Liver (tissue), 9 donors: ENCODE results near the gene CIB4. TPM values are rescaled to one million over a fixed set of nuclear protein-coding genes. Genes with fewer than 3 reads are reported as not detected.

Source experiments
- DNase-seq: peaks from one replicate; pipeline ENCODE4 v3.0.0-alpha.2; 2017; ENCODE audit warnings: low spot score
- H3K27ac ChIP-seq, 2 donors: one replicate each; pipeline ENCODE4 v1.7.0; 2013; ENCODE audit warnings: inconsistent platforms in 2 of 2, low read length in 2 of 2, control low read depth in 1 of 2, low read depth in 1 of 2, mild to moderate bottlenecking in 1 of 2
- H3K27me3 ChIP-seq, 4 donors: one replicate each; pipeline versions ENCODE4 v1.6.1 to v1.7.0; 2013; ENCODE audit warnings: low read length in 3 of 4, inconsistent platforms in 1 of 4, mild to moderate bottlenecking in 1 of 4, moderate library complexity in 1 of 4; ENCODE audit not compliant: control insufficient read depth in 4 of 4, insufficient read depth in 4 of 4
- H3K36me3 ChIP-seq, 4 donors: one replicate each; pipeline versions ENCODE4 v1.6.1 to v1.7.0; 2013; ENCODE audit warnings: low read length in 3 of 4, mild to moderate bottlenecking in 3 of 4, low read depth in 1 of 4, moderate library complexity in 1 of 4; ENCODE audit not compliant: control insufficient read depth in 4 of 4, insufficient read depth in 3 of 4
- H3K4me1 ChIP-seq, 4 donors: one replicate each; pipeline versions ENCODE4 v1.6.1 to v1.7.0; 2013; ENCODE audit warnings: low read length in 3 of 4, mild to moderate bottlenecking in 3 of 4, moderate library complexity in 1 of 4; ENCODE audit not compliant: control insufficient read depth in 4 of 4, insufficient read depth in 4 of 4
- H3K4me3 ChIP-seq, 3 donors: one replicate each; pipeline versions ENCODE4 v1.6.1 to v1.7.0; 2013; ENCODE audit warnings: low read length in 3 of 3, control low read depth in 1 of 3, low read depth in 1 of 3, mild to moderate bottlenecking in 1 of 3
- H3K9ac ChIP-seq, 2 donors: one replicate each; pipeline ENCODE4 v1.7.0; 2013; ENCODE audit warnings: low read length in 2 of 2, mild to moderate bottlenecking in 2 of 2, moderate library complexity in 2 of 2, control low read depth in 1 of 2, low read depth in 1 of 2
- H3K9me3 ChIP-seq, 4 donors: one replicate each; pipeline versions ENCODE4 v1.6.1 to v1.7.0; 2013; ENCODE audit warnings: low read length in 3 of 4; ENCODE audit not compliant: control insufficient read depth in 4 of 4
- CTCF ChIP-seq: fragments of 150-350 bp; IDR thresholded peaks from 2 replicates; pipeline ENCODE4 v1.5.1; 2017; ENCODE audit warnings: improper control_type of control experiment, low read depth, low read length; ENCODE audit not compliant: missing input control
- EGR1 ChIP-seq, 2 donors: IDR thresholded peaks; 2 replicates each; pipeline ENCODE4 v1.6.1; 2016 to 2018; ENCODE audit warnings: antibody characterized with exemption in 2 of 2, low read depth in 2 of 2
- FOXA1 ChIP-seq: IDR thresholded peaks from 2 replicates; pipeline ENCODE4 v1.6.1; 2016; ENCODE audit warnings: antibody characterized with exemption
- FOXA2 ChIP-seq: IDR thresholded peaks from 2 replicates; pipeline ENCODE4 v1.6.1; 2016; ENCODE audit warnings: antibody characterized with exemption
- GABPA ChIP-seq, 2 donors: IDR thresholded peaks in 1 of 2; conservative IDR thresholded peaks in 1 of 2; 2 replicates each; pipeline ENCODE4 v1.6.1; 2016; ENCODE audit warnings: antibody characterized with exemption in 2 of 2, mild to moderate bottlenecking in 1 of 2, moderate library complexity in 1 of 2
- HNF4A ChIP-seq, 2 donors: conservative IDR thresholded peaks; 2 replicates each; pipeline ENCODE4 v1.6.1; 2016; ENCODE audit warnings: antibody characterized with exemption in 2 of 2, mild to moderate bottlenecking in 2 of 2
- HNF4G ChIP-seq: IDR thresholded peaks from 2 replicates; pipeline ENCODE4 v1.6.1; 2016; ENCODE audit warnings: antibody characterized with exemption
- JUND ChIP-seq, 2 donors: IDR thresholded peaks; 2 replicates each; pipeline ENCODE4 v1.6.1; 2016; ENCODE audit warnings: antibody characterized with exemption in 2 of 2
- MAX ChIP-seq: IDR thresholded peaks from 2 replicates; pipeline ENCODE4 v1.6.1; 2016; ENCODE audit warnings: antibody characterized with exemption
- NR2F2 ChIP-seq: IDR thresholded peaks from 2 replicates; pipeline ENCODE4 v1.6.1; 2016; ENCODE audit warnings: antibody characterized with exemption
- RAD21 ChIP-seq, 2 donors: IDR thresholded peaks; 2 replicates each; pipeline ENCODE4 v1.6.1; 2016; ENCODE audit warnings: antibody characterized with exemption in 2 of 2, mild to moderate bottlenecking in 2 of 2
- RXRA ChIP-seq, 2 donors: IDR thresholded peaks; 2 replicates each; pipeline ENCODE4 v1.6.1; 2017 to 2018; ENCODE audit warnings: antibody characterized with exemption in 2 of 2, mild to moderate bottlenecking in 1 of 2
- SP1 ChIP-seq: IDR thresholded peaks from 2 replicates; pipeline ENCODE4 v1.6.1; 2018; ENCODE audit warnings: antibody characterized with exemption, mild to moderate bottlenecking
- TAF1 ChIP-seq: conservative IDR thresholded peaks from 2 replicates; pipeline ENCODE4 v1.6.1; 2016; ENCODE audit warnings: antibody characterized with exemption, mild to moderate bottlenecking
- YY1 ChIP-seq: IDR thresholded peaks from 2 replicates; pipeline ENCODE4 v1.6.1; 2016; ENCODE audit warnings: antibody characterized with exemption, mild to moderate bottlenecking
- ZBTB33 ChIP-seq: IDR thresholded peaks from 2 replicates; pipeline ENCODE4 v1.6.1; 2016; ENCODE audit warnings: antibody characterized with exemption
- WGBS: extraction: QIAGEN DNeasy Blood & Tissue Kit; methylation state at CpG from one replicate; pipeline ENCODE4 v1.1.7; 2013; 5-methylcytosine and 5-hydroxymethylcytosine counted together
- polyA plus RNA-seq, 2 donors: library from polyadenylated mRNA; stranded (reverse) in 1 of 2; unstranded in 1 of 2; fragments of 200-250 nt in 1 of 2; fragments of >200 nt in 1 of 2; fragmentation: Nextera tagmentation in 1 of 2; extraction: Ambion mirVana in 1 of 2; gene quantifications; one replicate each; pipeline versions ENCODE4 v1.2.1 to v1.2.3, GENCODE V29; 2013 to 2015
- total RNA-seq, 2 donors: library from RNA; depleted of rRNA; stranded (reverse); fragments of >200 nt; gene quantifications; one replicate each; pipeline ENCODE4 v1.2.3, GENCODE V29; 2014
- TF ChIP-seq, protein P1 (sequence below): IDR thresholded peaks from 2 replicates; pipeline ENCODE4 v1.6.1; 2016; ENCODE audit warnings: antibody characterized with exemption
- donor health status: healthy.
- donor health status: healthy.
- donor health status: healthy.
- donor health status: healthy.
- donor health status: healthy.

CIB4 gene
- total and polyA plus RNA-seq, 4 donors, result not detected

- Histone ChIP-seq H3K27me3 (peaks cover 0 to 15% (median 0%) of the 10 kb centered on the region in 4 donors), H3K9ac (no peak overlapping the region), H3K4me1 (no peaks in the 10 kb centered on the region), H3K36me3 (no peaks in the 10 kb centered on the region), H3K9me3 (no peaks in the 10 kb centered on the region), H3K27ac (no peak overlapping the region), H3K4me3 (no peak overlapping the region)
- no peak for TF ChIP-seq YY1
- TF ChIP-seq EGR1 (IDR thresholded peaks at IDR 0.05; ENCODE audit: low read depth in 2 of 2), result no peak
- no peak for TF ChIP-seq MAX
- no peak for TF ChIP-seq RAD21 (IDR thresholded peaks at IDR 0.05)
- no peak for TF ChIP-seq HNF4G
- TF ChIP-seq FOXA2, result no peak
- no peak for TF ChIP-seq HNF4A (conservative IDR thresholded peaks at IDR 0.05)
- TF ChIP-seq, protein P1, sequence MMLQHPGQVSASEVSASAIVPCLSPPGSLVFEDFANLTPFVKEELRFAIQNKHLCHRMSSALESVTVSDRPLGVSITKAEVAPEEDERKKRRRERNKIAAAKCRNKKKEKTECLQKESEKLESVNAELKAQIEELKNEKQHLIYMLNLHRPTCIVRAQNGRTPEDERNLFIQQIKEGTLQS, result no peak
- TF ChIP-seq CTCF, result no peak
- no peak for TF ChIP-seq JUND (IDR thresholded peaks at IDR 0.05)
- no peak for TF ChIP-seq SP1
- WGBS, result 81% methylated on average over 3 of the region's 3 CpGs
- no peak for DNase-seq
These were observed 6.8 kb upstream of the CIB4 start for GRCh38 chr2:26647981-26648380.

GRCh38 chr2:26646986-26647672 lies 6.0 kb upstream of the CIB4 start:
- Histone ChIP-seq H3K9me3 (no peaks in the 10 kb centered on the region), H3K27ac (no peak overlapping the region), H3K9ac (no peak overlapping the region), H3K36me3 (no peaks in the 10 kb centered on the region), H3K4me1 (no peaks in the 10 kb centered on the region), H3K4me3 (no peak overlapping the region), H3K27me3 (peaks cover 0 to 20% (median 0%) of the 10 kb centered on the region in 4 donors)
- TF ChIP-seq JUND (IDR thresholded peaks at IDR 0.05) (no peak), RXRA (IDR thresholded peaks at IDR 0.05) (no peak), TAF1 (no peak), ZBTB33 (no peak), RAD21 (IDR thresholded peaks at IDR 0.05) (no peak), FOXA1 (no peak)
- peak; percentile 19 for DNase-seq
- WGBS, result 67% methylated on average over 6 of the region's 6 CpGs

DNA sequence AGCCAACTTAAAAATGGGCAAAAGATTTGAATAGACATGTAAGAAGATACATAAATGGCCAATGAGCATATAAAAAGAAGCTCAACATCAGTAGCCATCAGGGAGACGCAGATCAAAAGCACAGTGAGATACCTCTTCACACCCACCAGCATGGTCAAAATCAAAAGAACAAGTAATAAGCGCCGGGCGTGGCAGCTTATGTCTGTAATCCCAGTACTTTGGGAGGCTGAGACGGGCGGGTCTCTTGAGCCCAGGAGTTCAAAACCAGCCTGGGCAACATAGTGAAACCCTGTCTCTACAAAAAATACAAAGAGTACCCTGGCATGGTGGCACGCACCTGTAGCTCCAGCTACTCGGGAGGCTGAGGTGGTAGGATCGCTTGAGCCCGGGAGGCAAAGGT lies 4.6 kb upstream of the CIB4 start:
- H3K27ac ChIP-seq, result no peak overlapping the region
- no peaks in the 10 kb centered on the region for H3K9me3 ChIP-seq
- no peak overlapping the region for H3K4me3 ChIP-seq
- no peak overlapping the region for H3K9ac ChIP-seq
- 80% methylated on average over 10 of the region's 10 CpGs for WGBS
- H3K27me3 ChIP-seq, result peaks cover 0 to 18% (median 0%) of the 10 kb centered on the region in 4 donors
- H3K4me1 ChIP-seq, result no peaks in the 10 kb centered on the region
- H3K36me3 ChIP-seq, result no peaks in the 10 kb centered on the region
- DNase-seq, result no peak
- TF ChIP-seq GABPA (IDR thresholded peaks at IDR 0.05 in 1 of 2, conservative IDR thresholded peaks at IDR 0.05 in 1 of 2), result no peak
- TF ChIP-seq FOXA2, result no peak
- no peak for TF ChIP-seq NR2F2
- TF ChIP-seq EGR1 (IDR thresholded peaks at IDR 0.05; ENCODE audit: low read depth in 2 of 2), result no peak
- no peak for TF ChIP-seq YY1
